ENCODE data around the gene NTM.
"Not testable (repeated sequence)": the region's sequence is repeated elsewhere in the genome, so short reads cannot be mapped to it uniquely, and the experiment has no call there.

The NTM gene

GRCh38 chr11:131910178-131910522, 539.7 kb downstream of the NTM start:
- H3K4me3 ChIP-seq (ENCODE audit: low read length, poor library complexity, severe bottlenecking) = no peak overlapping the region
- no peaks in the 10 kb centered on the region for H3F3A ChIP-seq (ENCODE audit: low read depth)
- TF ChIP-seq, protein P1, sequence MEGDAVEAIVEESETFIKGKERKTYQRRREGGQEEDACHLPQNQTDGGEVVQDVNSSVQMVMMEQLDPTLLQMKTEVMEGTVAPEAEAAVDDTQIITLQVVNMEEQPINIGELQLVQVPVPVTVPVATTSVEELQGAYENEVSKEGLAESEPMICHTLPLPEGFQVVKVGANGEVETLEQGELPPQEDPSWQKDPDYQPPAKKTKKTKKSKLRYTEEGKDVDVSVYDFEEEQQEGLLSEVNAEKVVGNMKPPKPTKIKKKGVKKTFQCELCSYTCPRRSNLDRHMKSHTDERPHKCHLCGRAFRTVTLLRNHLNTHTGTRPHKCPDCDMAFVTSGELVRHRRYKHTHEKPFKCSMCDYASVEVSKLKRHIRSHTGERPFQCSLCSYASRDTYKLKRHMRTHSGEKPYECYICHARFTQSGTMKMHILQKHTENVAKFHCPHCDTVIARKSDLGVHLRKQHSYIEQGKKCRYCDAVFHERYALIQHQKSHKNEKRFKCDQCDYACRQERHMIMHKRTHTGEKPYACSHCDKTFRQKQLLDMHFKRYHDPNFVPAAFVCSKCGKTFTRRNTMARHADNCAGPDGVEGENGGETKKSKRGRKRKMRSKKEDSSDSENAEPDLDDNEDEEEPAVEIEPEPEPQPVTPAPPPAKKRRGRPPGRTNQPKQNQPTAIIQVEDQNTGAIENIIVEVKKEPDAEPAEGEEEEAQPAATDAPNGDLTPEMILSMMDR (conservative IDR thresholded peaks at IDR 0.05; ENCODE audit: low read length) = no peak
- no peak for TF ChIP-seq EZH2phosphoT487 (IDR thresholded peaks at IDR 0.05; ENCODE audit: borderline replicate concordance)
- H2AFZ ChIP-seq (ENCODE audit: low read length) = no peak overlapping the region
- H3K27me3 ChIP-seq (ENCODE audit: insufficient read depth, low read length, poor library complexity, severe bottlenecking) = no peaks in the 10 kb centered on the region
- H3K9me3 ChIP-seq (ENCODE audit: insufficient read depth, low read depth, low read length) = no peaks in the 10 kb centered on the region
- H3K9ac ChIP-seq (ENCODE audit: low read depth, low read length, poor library complexity, severe bottlenecking) = no peak overlapping the region
- no peak overlapping the region for H3K4me2 ChIP-seq (ENCODE audit: low read depth, low read length, poor library complexity, severe bottlenecking)
- peaks cover 4% of the 10 kb centered on the region for H4K20me1 ChIP-seq (ENCODE audit: insufficient read depth, low read length, poor library complexity, severe bottlenecking)
- no peaks in the 10 kb centered on the region for H3K36me3 ChIP-seq (ENCODE audit: insufficient read depth, low read length)
- no peaks in the 10 kb centered on the region for H3K9me2 ChIP-seq (replicated peaks; ENCODE audit: low read depth, low read length)
- H3K4me1 ChIP-seq (ENCODE audit: insufficient read depth, low read length, poor library complexity, severe bottlenecking) = no peaks in the 10 kb centered on the region
- no peaks in the 10 kb centered on the region for H3K79me2 ChIP-seq (ENCODE audit: insufficient read depth, low read length)

GRCh38 chr11:131910523-131911387, 540.3 kb downstream of the NTM start:
- Histone ChIP-seq H3K27me3 (ENCODE audit: insufficient read depth, low read length, poor library complexity, severe bottlenecking) (no peaks in the 10 kb centered on the region), H2AFZ (ENCODE audit: low read length) (no peak overlapping the region), H3K4me2 (ENCODE audit: low read depth, low read length, poor library complexity, severe bottlenecking) (no peak overlapping the region), H4K20me1 (ENCODE audit: insufficient read depth, low read length, poor library complexity, severe bottlenecking) (peaks cover 4% of the 10 kb centered on the region), H3K36me3 (ENCODE audit: insufficient read depth, low read length) (no peaks in the 10 kb centered on the region), H3K9me3 (ENCODE audit: insufficient read depth, low read depth, low read length) (no peaks in the 10 kb centered on the region), H3K79me2 (ENCODE audit: insufficient read depth, low read length) (no peaks in the 10 kb centered on the region), H3K9ac (ENCODE audit: low read depth, low read length, poor library complexity, severe bottlenecking) (no peak overlapping the region), H3K4me1 (ENCODE audit: insufficient read depth, low read length, poor library complexity, severe bottlenecking) (no peaks in the 10 kb centered on the region), H3K4me3 (ENCODE audit: low read length, poor library complexity, severe bottlenecking) (no peak overlapping the region), H3K9me2 (replicated peaks; ENCODE audit: low read depth, low read length) (no peaks in the 10 kb centered on the region), H3F3A (ENCODE audit: low read depth) (no peaks in the 10 kb centered on the region)
- no peak for TF ChIP-seq EZH2phosphoT487 (IDR thresholded peaks at IDR 0.05; ENCODE audit: borderline replicate concordance)
- TF ChIP-seq, protein P1 (conservative IDR thresholded peaks at IDR 0.05; ENCODE audit: low read length) = no peak

DNA sequence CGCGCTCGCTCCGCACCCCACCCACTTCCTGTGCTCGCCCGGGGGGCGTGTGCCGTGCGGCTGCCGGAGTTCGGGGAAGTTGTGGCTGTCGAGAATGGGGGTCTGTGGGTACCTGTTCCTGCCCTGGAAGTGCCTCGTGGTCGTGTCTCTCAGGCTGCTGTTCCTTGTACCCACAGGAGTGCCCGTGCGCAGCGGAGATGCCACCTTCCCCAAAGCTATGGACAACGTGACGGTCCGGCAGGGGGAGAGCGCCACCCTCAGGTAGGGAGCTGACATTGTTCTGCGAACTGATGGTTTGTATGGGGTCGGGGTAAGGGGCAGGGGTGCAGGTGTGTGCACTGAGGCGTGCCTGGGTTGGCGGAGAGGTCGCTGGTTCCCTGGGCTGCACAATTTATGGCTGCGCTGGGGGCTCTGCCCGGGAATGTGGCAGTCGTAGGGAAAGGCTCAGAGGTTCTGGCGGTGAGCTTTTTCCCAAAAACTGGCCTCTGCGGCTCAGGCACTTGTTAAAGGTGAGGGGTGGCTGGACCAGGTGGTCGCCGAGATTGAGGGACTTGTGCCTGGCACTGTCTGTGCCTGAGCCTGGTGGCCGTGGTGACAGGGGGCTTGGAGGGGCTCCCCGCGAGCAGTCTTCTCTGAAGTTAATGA, 541.1 kb downstream of the NTM start:
- not testable (repeated sequence) for H3K4me1 ChIP-seq (ENCODE audit: insufficient read depth, low read length, poor library complexity, severe bottlenecking); H3K4me3 ChIP-seq (ENCODE audit: low read length, poor library complexity, severe bottlenecking); H3K9me2 ChIP-seq (replicated peaks; ENCODE audit: low read depth, low read length); H3K9ac ChIP-seq (ENCODE audit: low read depth, low read length, poor library complexity, severe bottlenecking); H3K4me2 ChIP-seq (ENCODE audit: low read depth, low read length, poor library complexity, severe bottlenecking); H3F3A ChIP-seq (ENCODE audit: low read depth); H3K36me3 ChIP-seq (ENCODE audit: insufficient read depth, low read length); H3K9me3 ChIP-seq (ENCODE audit: insufficient read depth, low read depth, low read length); H3K27me3 ChIP-seq (ENCODE audit: insufficient read depth, low read length, poor library complexity, severe bottlenecking); H4K20me1 ChIP-seq (ENCODE audit: insufficient read depth, low read length, poor library complexity, severe bottlenecking); H2AFZ ChIP-seq (ENCODE audit: low read length); H3K79me2 ChIP-seq (ENCODE audit: insufficient read depth, low read length)

All from Loucy (cell line).